Left ventricle myocardium superior (tissue), 1 donor: ENCODE data around the gene CLEC4A. TPM values are rescaled to one million over a fixed set of nuclear protein-coding genes. Genes with fewer than 3 reads are reported as not detected.
"Not testable (repeated sequence)": the region's sequence is repeated elsewhere in the genome, so short reads cannot be mapped to it uniquely, and the experiment has no call there.

ENCODE experiments used
- ATAC-seq: fragments of 200-7000 bp; cut with Tn5 transposase; one replicate; pipeline ENCODE4 v1.9.1; 2020; ENCODE audit warnings: mild to moderate bottlenecking, moderate library complexity
- DNase-seq: peaks from one replicate; pipeline ENCODE4 v3.0.0-alpha.2; 2020
- intact Hi-C: fragments of 100-400 bp; cut with micrococcal nuclease; formaldehyde crosslinking; loops from one replicate; pipeline ENCODE4 v1.11.0; 2022
- long read RNA-seq: library from polyadenylated mRNA; unstranded; transcript quantifications from one replicate; pipeline ENCODE4 v2.0.0, GENCODE V29; 2021
- total RNA-seq: library from RNA; stranded (reverse); fragmentation: NEBNext Ultra II Directional; extraction: Animal tissue kit (Norgen Biotek cat#: 25700); gene quantifications from one replicate; pipeline ENCODE4 v1.2.1, GENCODE V29; 2021
- donor health status: DM: no; HTN: yes; CAD: no; lungs with severe emphysema.

The CLEC4A gene
- not detected for total RNA-seq
- long read RNA-seq, result 0 reads

GRCh38 chr12:8123124-8123912 is at the start of gene CLEC4A:
TSS of gene CLEC4A (plus strand) at chr12:8123617. CDS start at chr12:8123879, 262 bp downstream.
- no peak for DNase-seq
- intact Hi-C loops, result no loop called here
- ATAC-seq, result no peak

DNA sequence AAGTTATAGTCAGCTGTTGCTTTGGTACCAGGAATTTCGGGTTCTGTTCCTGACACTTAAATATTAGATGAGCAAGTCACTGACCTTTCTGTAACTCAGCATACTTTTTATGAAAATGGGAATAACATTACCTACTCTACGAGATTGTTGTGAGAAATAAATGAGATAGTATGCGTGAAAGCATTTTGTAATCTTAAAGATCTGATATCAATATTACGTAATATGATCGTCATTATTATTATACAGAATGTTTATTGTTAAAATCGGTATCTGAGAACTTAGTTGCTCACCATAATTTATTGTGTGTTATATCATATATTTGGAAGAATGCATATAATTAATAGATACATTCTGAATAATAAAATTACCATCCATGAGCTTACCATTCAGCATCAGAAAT is 47.5 kb upstream of the CLEC4A start:
- intact Hi-C loops, result loop anchor here (5.0 kb wide), 1 partner anchor 34 kb away; no protein-coding TSS in a partner anchor
- DNase-seq (no peak), ATAC-seq (no peak)

DNA sequence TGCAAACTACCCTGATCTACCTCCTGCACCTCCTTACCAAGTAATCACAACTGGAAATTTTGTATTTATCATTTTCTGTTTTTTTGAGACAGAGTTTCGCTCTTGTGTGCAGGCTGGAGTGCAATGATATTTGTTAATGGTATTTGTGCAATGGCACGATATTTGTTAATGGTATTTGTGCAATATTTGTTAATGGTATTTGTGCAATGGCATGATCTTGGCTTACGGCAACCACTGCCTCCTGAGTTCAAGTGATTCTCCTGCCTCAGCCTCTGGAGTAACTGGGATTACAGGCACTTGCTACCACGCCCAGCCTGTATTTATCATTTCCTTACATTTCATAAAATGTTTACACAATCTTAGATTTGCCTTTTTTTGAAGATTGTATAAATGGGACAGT is 47.1 kb upstream of the CLEC4A start:
- DNase-seq (no peak), ATAC-seq (no peak)
- intact Hi-C loops, result loop anchor here (5.0 kb wide), 1 partner anchor 34 kb away; no protein-coding TSS in a partner anchor

GRCh38 chr12:8077207-8077606 is 46.2 kb upstream of the CLEC4A start:
- ATAC-seq (no peak), DNase-seq (no peak)
- intact Hi-C loops, result loop anchor here (5.0 kb wide), 1 partner anchor 35 kb away; no protein-coding TSS in a partner anchor

- ATAC-seq, result no peak
- DNase-seq, result no peak
- intact Hi-C loops, result loop anchor here (5.0 kb wide), 1 partner anchor 36 kb away; no protein-coding TSS in a partner anchor
Measured at GRCh38 chr12:8078398-8078797, 45.0 kb upstream of the CLEC4A start.

- no peak for DNase-seq
- intact Hi-C loops, result loop anchor here (5.0 kb wide), 1 partner anchor 37 kb away; no protein-coding TSS in a partner anchor
- no peak for ATAC-seq
Measured at GRCh38 chr12:8078916-8079315, 44.5 kb upstream of the CLEC4A start.

DNA sequence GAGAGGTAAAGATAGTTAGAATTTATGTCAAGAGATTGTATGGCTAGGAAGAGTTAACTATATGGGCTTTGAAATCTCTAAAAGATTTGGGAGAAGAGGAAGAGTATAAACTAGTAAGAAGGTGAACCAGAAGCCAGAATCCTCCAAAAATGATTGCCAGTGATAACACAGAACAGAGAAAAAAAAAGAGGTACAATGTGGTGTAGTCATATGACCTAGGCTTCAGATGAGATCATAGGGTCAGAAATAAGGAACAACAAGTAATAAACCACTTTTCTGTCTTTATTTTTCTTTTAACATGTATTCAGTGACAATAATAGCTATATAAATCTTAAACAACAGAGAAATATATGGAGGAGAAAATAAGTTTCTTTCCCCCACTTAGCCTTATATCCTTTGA is 43.3 kb upstream of the CLEC4A start:
- intact Hi-C loops, result no loop called here
- DNase-seq, result no peak
- ATAC-seq, result no peak

DNA sequence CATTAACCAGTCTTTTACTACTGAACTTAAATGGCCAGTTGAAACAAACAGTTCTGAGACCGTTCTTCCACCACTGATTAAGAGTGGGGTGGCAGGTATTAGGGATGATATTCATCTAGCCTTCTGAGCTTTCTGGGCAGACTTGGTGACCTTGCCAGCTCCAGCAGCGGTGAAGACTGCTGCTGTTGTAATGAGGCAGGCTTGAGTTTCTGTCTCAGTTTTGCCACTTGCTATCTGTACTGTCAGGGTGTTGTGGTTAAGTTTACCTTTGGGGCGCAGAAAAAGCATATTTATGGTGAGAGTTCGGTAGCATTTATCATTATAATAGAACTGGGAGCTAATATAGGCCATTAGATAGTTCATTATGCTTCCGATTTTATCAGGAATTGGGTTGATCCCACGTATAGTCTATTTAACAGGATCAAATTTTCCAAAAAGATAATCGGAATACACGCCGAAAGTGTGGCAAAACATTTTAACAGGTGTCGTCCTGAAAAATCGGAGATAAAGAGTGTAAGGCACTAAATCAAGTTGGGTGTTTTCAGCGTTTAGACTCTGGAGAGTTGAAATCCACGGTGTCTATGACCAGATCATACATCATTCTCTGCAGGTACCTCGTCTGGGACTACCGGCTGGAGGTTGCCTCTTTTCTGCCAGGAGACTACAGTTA is 42.0 kb upstream of the CLEC4A start:
- DNase-seq (no peak), ATAC-seq (peak; percentile 58)
- intact Hi-C loops, result no loop called here

- ATAC-seq, result no peak
- intact Hi-C loops, result no loop called here
- no peak for DNase-seq
Measured at GRCh38 chr12:8082808-8083100, 40.7 kb upstream of the CLEC4A start.

DNA sequence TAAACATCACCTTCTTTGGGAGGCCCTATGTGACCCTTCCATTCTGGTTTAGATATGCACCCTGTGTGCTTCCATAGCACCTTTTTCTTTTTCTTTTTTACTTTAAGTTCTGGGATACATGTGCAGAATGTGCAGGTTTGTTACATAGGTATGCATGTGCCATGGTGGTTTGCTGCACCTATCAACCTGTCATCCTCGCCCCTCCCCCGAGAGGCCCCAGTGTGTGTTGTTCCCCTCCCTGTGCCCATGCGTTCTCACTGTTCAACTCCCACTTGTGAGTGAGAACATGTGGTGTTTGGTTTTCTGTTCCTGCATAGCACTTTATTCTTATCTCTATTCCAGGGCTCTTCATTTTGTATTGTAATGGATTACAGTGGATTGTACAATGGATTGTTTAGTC is 39.1 kb upstream of the CLEC4A start:
- intact Hi-C loops, ATAC-seq, DNase-seq: not testable (repeated sequence)

DNA sequence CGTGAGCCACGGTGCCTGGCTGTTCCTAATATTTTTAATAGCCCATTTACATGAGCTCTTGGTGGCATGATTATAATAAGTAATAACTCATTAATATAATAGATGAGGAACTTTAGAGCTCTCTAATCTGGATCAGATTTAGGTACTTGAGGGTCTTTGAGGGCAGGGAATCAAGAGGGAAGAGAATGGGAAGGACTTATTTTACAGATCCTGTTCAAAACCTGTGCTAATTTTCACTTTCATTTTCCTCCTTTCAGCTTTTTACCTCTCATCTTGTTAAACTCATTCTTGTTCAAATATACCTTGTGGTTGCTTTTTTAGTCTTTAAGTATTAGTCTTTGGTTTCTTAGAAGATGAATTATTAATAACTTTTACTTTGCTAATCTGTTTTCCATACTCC is 35.8 kb upstream of the CLEC4A start:
- ATAC-seq (no peak), DNase-seq (no peak)
- intact Hi-C loops, result no loop called here

DNA sequence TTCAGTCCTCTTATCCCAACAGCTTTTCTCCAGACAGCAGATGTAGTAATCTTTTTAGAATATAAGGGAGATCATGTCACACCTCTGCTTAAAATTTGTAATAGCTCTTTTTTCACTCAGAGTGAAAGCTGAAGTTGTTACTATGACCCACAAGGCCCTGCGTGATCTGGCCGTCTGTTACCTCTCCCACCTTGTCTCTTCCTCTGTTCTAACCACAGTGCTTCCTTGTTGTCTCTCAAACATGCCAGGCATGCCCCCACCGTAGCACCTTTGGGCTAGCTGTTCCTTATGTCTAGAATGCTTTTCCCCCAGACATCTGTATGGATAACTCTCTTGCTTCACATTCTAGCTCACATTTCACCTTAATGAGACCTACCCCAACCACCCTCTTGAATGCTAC is 34.8 kb upstream of the CLEC4A start:
- intact Hi-C loops, result no loop called here
- DNase-seq (no peak), ATAC-seq (no peak)

DNA sequence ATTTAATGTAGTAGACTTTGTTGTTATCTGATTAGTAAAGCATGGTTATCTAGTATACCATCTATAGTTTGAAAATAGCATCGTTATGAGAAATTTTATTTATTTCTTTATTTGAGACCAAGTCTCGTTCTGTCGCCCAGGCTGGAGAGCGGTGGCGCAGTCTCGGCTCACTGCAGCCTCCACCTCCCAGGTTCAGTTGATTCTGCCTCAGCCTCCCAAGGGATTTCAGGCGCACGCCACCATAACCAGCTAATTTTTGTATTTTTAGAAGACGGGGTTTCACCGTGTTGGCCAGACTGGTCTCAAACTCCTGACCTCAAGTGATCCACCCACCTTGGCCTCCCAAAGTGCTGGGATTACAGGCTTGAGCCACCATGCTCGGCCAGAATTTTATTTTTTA is 34.1 kb upstream of the CLEC4A start:
- DNase-seq, ATAC-seq, intact Hi-C loops: not testable (repeated sequence)

DNA sequence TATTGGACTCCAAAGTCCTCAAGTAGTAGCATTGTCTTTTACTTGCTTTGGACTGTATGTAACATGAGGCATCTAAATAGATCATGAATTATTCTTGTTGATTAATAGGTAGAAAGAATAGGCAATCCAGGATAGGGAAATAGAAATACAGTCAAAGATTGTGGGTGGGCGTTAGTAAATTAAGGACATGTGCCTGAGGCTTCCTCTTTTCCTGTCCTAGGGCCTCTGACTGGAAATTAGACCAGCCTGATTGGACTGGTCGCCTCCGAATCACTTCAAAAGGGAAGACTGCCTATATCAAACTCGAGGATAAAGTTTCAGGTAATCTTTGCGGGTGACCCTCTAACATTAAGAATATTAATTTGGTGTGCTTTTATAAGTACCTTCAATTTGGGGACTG is 33.7 kb upstream of the CLEC4A start:
- intact Hi-C loops, result no loop called here
- DNase-seq, result no peak
- ATAC-seq, result no peak

- intact Hi-C loops, result no loop called here
- no peak for DNase-seq
- ATAC-seq, result no peak
Measured at GRCh38 chr12:8093291-8093690, 30.1 kb upstream of the CLEC4A start.

- no peak for ATAC-seq
- no peak for DNase-seq
- intact Hi-C loops, result no loop called here
Measured at GRCh38 chr12:8096281-8096915, 27.0 kb upstream of the CLEC4A start.

GRCh38 chr12:8099235-8099634 is 24.2 kb upstream of the CLEC4A start:
- intact Hi-C loops, result no loop called here
- DNase-seq (no peak), ATAC-seq (no peak)

DNA sequence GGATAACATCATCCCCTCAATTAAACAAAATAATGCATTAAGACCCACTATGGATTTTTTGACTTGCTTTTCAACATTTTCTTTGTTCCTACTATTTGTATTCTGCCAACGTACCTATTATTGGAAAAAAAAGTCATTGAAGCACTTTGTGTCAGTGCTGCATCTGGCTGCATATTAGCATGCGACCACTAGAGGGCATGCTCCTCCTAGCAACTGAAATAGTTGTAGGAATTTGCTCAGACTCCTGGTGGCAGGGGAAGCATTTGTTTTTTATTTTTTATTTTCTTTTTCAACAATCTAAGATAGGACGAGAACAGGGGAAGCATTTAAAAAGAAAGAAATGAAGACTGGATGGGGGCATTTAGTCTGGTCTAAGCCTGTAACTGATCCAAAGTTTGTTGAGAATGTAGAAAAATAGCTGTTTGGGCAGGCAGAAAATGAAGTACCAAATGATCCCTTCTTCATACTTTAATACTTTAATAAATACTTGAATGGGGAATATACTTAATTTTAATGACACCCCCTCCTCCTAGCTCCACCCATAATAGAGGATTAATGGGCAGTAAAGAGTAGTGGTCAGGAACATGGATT is 14.5 kb upstream of the CLEC4A start:
- peak; percentile 67 for DNase-seq
- peak; percentile 51 for ATAC-seq
- intact Hi-C loops, result no loop called here

DNA sequence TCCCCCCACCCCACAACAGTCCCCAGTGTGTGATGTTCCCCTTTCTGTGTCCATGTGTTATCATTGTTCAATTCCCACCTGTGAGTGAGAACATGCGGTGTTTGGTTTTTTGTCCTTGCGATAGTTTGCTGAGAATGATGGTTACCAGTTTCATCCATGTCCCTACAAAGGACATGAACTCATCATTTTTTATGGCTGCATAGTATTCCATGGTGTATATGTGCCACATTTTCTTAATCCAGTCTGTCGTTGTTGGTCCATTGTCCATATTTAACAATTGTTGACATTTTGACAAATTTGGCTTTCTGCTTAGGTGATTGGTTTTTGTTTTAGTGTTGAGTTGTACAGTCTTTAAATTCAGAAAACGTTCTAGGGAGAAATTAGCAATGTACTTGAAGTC is 10.3 kb upstream of the CLEC4A start:
- intact Hi-C loops, DNase-seq, ATAC-seq: not testable (repeated sequence)
